ENCODE results near the gene PIERCE2. TPM values are rescaled to one million over a fixed set of nuclear protein-coding genes. Genes with fewer than 3 reads are reported as not detected.

The PIERCE2 gene
- polyA plus RNA-seq, 2 of the 4 experiments (the other 2 are of a cell fraction) = 4.3 to 13.4 TPM

DNA sequence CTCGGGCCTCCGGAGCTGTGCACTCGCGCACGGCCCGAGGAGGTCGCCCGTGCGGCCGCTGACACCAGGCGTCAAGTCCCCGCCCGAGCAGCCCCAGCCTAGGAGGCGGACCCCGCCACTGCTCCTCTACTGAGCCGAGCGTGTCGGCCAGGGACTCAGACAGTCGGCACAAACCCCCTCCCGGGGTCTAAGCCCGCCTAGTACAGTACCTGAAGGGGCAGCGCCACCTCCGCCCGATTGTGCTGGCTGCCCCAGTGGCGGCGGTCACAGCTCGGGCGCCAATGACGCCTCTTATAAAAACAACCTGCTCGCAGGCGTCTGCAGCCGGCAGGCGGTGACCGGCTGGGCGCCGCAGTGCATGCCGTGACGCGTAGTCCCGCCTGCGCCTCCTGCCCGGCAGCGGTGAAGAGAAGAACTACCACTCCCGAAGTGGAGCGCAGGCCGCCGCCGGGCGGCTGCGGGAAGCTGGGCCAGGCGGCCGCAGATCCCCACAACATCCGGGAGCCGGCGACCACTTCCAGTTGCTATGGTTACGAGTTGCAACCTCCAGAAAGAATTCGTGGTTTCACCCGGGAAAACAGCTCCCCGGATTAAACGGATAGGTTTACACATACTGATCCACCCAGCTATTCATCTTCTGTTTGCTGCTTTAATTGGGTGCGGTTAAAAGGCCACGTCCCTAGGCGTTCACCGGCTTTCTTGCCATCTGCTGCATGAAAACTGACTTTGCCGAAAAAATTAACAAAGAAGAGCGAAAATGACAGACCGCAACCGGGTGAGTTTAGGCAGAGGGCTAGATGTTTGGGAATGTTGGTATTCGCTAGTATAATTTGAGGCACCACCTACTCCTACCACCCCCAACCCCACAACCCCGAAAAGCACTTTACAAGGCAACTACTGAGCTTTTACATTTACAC is at the start of gene PIERCE2, which contains the start of gene CCPG1 (continued):
- TF ChIP-seq JUN (IDR thresholded peaks at IDR 0.05) (peak; percentile 62 to 92; a peak in 4 of 5 replicates), HOXB5 (CRISPR knock-in tag; IDR thresholded peaks at IDR 0.05) (0 out of 2 replicates have a peak, but pooled peaks have one; percentile 59), FOSL2 (IDR thresholded peaks at IDR 0.05) (no peak), FOSL2 (CRISPR knock-in tag; IDR thresholded peaks at IDR 0.05) (peak; percentile 63), JUNB (IDR thresholded peaks at IDR 0.05) (no peak), GATA3 (IDR thresholded peaks at IDR 0.05; ENCODE audit: borderline replicate concordance) (peak; percentile 25; the same call in 1 of the 2 replicates), SREBF2 (IDR thresholded peaks at IDR 0.05) (no peak), FOXS1 (CRISPR knock-in tag; IDR thresholded peaks at IDR 0.05) (no peak; the same call in 1 of the 2 replicates), ZNF302 (CRISPR knock-in tag; IDR thresholded peaks at IDR 0.05) (no peak), CHD4 (IDR thresholded peaks at IDR 0.05; ENCODE audit: borderline replicate concordance) (no peak), HOXB13 (CRISPR knock-in tag; IDR thresholded peaks at IDR 0.05; ENCODE audit: low read depth) (no peak)
- TF ChIP-seq, protein P1, sequence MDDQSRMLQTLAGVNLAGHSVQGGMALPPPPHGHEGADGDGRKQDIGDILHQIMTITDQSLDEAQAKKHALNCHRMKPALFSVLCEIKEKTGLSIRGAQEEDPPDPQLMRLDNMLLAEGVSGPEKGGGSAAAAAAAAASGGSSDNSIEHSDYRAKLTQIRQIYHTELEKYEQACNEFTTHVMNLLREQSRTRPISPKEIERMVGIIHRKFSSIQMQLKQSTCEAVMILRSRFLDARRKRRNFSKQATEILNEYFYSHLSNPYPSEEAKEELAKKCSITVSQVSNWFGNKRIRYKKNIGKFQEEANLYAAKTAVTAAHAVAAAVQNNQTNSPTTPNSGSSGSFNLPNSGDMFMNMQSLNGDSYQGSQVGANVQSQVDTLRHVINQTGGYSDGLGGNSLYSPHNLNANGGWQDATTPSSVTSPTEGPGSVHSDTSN (IDR thresholded peaks at IDR 0.05) = 0 out of 2 replicates have a peak, but pooled peaks have one; percentile 21
- TF ChIP-seq, protein P2, sequence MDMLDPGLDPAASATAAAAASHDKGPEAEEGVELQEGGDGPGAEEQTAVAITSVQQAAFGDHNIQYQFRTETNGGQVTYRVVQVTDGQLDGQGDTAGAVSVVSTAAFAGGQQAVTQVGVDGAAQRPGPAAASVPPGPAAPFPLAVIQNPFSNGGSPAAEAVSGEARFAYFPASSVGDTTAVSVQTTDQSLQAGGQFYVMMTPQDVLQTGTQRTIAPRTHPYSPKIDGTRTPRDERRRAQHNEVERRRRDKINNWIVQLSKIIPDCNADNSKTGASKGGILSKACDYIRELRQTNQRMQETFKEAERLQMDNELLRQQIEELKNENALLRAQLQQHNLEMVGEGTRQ (IDR thresholded peaks at IDR 0.05) = peak; percentile 2; the same call in 1 of the 2 replicates

DNA sequence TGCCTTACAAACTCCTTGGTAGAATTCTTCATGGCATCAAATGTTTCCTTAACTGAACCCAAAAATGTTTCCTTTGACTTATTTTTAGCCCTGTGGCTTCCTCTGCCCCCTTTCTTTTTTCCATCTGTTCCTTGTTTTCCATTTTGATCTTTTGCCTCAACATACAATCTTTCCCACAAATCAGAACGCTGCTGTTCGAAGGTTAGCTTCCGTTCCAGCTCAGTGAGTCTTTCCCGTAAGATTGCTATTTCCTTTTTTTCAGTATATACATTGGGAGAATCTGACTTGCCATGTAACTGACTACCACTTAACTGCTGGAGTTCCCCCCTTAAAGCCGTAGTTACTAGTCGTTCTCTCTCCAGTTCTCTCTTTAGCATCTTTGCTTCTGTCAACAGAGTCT is 48.0 kb upstream of the PIERCE2 start:
- WGBS (ENCODE audit: missing lambda C conversion rate) = 93% methylated on average over 6 of the region's 6 CpGs
- TF ChIP-seq SREBF2 (IDR thresholded peaks at IDR 0.05) = no peak
- TF ChIP-seq, protein P1 (IDR thresholded peaks at IDR 0.05) = no peak
- TF ChIP-seq TFCP2L1 (CRISPR knock-in tag; IDR thresholded peaks at IDR 0.05) = no peak
- no peak for TF ChIP-seq ESRRA (IDR thresholded peaks at IDR 0.05; ENCODE audit: borderline replicate concordance, low read length)
- TF ChIP-seq PHF8 (IDR thresholded peaks at IDR 0.05; ENCODE audit: borderline replicate concordance, low read depth) = no peak
- TF ChIP-seq ZSCAN20 (CRISPR knock-in tag; IDR thresholded peaks at IDR 0.05) = no peak
- no peak for TF ChIP-seq FOSL2 (IDR thresholded peaks at IDR 0.05)
- TF ChIP-seq FOSL2 (CRISPR knock-in tag; IDR thresholded peaks at IDR 0.05) = no peak
- no peak for TF ChIP-seq CHD4 (IDR thresholded peaks at IDR 0.05; ENCODE audit: borderline replicate concordance)
- TF ChIP-seq HDAC2 (IDR thresholded peaks at IDR 0.05) = no peak
- peaks cover 13% of the 10 kb centered on the region; the same call in 2 of the 3 replicates for H3K4me1 ChIP-seq
- ATAC-seq = no peak
- no peak for DNase-seq (ENCODE audit: low read depth in 1 of 2, low spot score in 1 of 2)
- H3K9me3 ChIP-seq = no peaks in the 10 kb centered on the region
- CTCF ChIA-PET = interaction anchor here (1.2 kb wide), 1 partner anchor 21 kb away, joined by 4 read pairs; no protein-coding TSS in a partner anchor
- FAIRE-seq = no peak
- H3K4me2 ChIP-seq = no peak overlapping the region
- no peak overlapping the region for H3K27ac ChIP-seq
- POLR2A ChIA-PET = no interaction called here
- H3K4me3 ChIP-seq = no peak overlapping the region

DNA sequence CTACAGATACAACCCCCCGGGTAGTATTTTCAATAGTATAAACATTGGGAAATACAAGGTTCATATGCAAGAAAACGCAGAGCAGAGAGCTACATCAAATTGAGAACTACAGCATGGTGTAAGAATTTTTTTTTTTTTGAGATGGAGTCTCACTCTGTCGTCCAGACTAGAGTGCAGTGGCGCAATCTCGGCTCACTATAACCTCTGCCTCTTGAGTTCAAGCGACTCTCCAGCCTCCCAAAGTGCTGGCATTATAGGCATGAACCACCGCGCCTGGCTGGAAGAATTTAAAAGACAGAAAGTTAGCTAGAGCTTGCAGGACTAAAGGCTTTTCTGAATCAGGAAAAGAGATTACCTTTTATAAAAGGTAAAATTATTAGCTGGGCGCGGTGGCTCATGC is 47.2 kb upstream of the PIERCE2 start:
- CTCF ChIA-PET = interaction anchor here (1.0 kb wide), 1 partner anchor 47 kb away, joined by 4 read pairs; the partner anchor contains the start of genes CCPG1 and PIERCE2
- no peak for ATAC-seq
- WGBS (ENCODE audit: missing lambda C conversion rate) = 93% methylated on average over 10 of the region's 10 CpGs

More for the DNA sequence above, 47.2 kb upstream of the PIERCE2 start:
- POLR2A ChIA-PET = no interaction called here
- Histone ChIP-seq H3K9me3 (no peaks in the 10 kb centered on the region), H3K27ac (no peak overlapping the region), H3K4me1 (peaks cover 13% of the 10 kb centered on the region; the same call in 2 of the 3 replicates), H3K4me2 (no peak overlapping the region), H3K4me3 (no peak overlapping the region)
- FAIRE-seq = no peak
- TF ChIP-seq NFE2L2 (conservative IDR thresholded peaks at IDR 0.05; ENCODE audit: low read length) = no peak
- no peak for TF ChIP-seq CHD4 (IDR thresholded peaks at IDR 0.05; ENCODE audit: borderline replicate concordance)
- TF ChIP-seq RAD21 (conservative IDR thresholded peaks at IDR 0.05 in 1 of 2, IDR thresholded peaks at IDR 0.05 in 1 of 2) = no peak
- no peak for DNase-seq (ENCODE audit: low read depth in 1 of 2, low spot score in 1 of 2)

Data from A549 (cell line).